HEK293 (cell line): ENCODE measurements around the gene VSIR.
A peak's percentile ranks its signal among the peaks of the same experiment; 100 is the strongest.

Experiments
- CTCF ChIA-PET: fragments of 350-600 bp; formaldehyde crosslinking; extraction: SDS; loops from one replicate; lab custom pipeline; 2021; ENCODE audit warnings: antibody characterized with exemption; lab: Yijun Ruan, JAX
- POLR2A ChIA-PET: fragments of 300-600 bp; formaldehyde crosslinking; extraction: SDS; loops from one replicate; lab custom pipeline; 2020; ENCODE audit warnings: antibody characterized with exemption, inconsistent platforms; lab: Yijun Ruan, JAX
- H3K27ac ChIP-seq: fragments of 200-500 bp; sonication (Bioruptor generic); 2 replicates; pipeline ENCODE4 v1.5.1; 2014; ENCODE audit warnings: low read depth, low read length, control low read depth, inconsistent platforms; ENCODE audit errors: extremely low read depth
- H3K36me3 ChIP-seq, 2 experiments: fragments of 200-500 bp in 1 of 2; sonication (Bioruptor generic) in 1 of 2; 1 replicate in 1 of 2; 2 replicates in 1 of 2; pipeline ENCODE4 v1.5.1; 2014 to 2017; ENCODE audit warnings: inconsistent platforms in 2 of 2, low read length in 2 of 2; ENCODE audit not compliant: control insufficient read depth in 2 of 2, insufficient read depth in 1 of 2
- H3K4me1 ChIP-seq: fragments of 200-500 bp; sonication (Bioruptor generic); 2 replicates; pipeline ENCODE4 v1.5.1; 2014; ENCODE audit warnings: mild to moderate bottlenecking, low read length, inconsistent platforms; ENCODE audit not compliant: control insufficient read depth, insufficient read depth
- H3K4me3 ChIP-seq: 2 replicates; pipeline ENCODE4 v1.5.1; 2011; ENCODE audit warnings: low read depth, mild to moderate bottlenecking, control low read depth, low read length, moderate library complexity
- H3K9me3 ChIP-seq: fragments of 200-500 bp; sonication (Bioruptor generic); 2 replicates; pipeline ENCODE4 v1.5.1; 2014; ENCODE audit warnings: low read depth, low read length, inconsistent platforms; ENCODE audit not compliant: control insufficient read depth, insufficient read depth
- GLIS1 ChIP-seq: fragments of 450-650 bp; formaldehyde crosslinking; IDR thresholded peaks from 2 replicates; pipeline ENCODE4 v1.5.1; 2016; ENCODE audit warnings: missing biosample characterization, missing genetic modification characterization
- GLIS2 ChIP-seq: fragments of 450-650 bp; formaldehyde crosslinking; IDR thresholded peaks from 2 replicates; pipeline ENCODE4 v1.5.1; 2016; ENCODE audit warnings: missing biosample characterization, missing genetic modification characterization
- KLF7 ChIP-seq: fragments of 450-650 bp; formaldehyde crosslinking; IDR thresholded peaks from 2 replicates; pipeline ENCODE4 v1.5.1; 2016; ENCODE audit warnings: missing biosample characterization, missing genetic modification characterization, borderline replicate concordance
- OSR2 ChIP-seq: fragments of 450-650 bp; formaldehyde crosslinking; IDR thresholded peaks from 2 replicates; pipeline ENCODE4 v1.5.1; 2016; ENCODE audit warnings: missing biosample characterization, missing genetic modification characterization
- SCRT2 ChIP-seq: fragments of 450-650 bp; formaldehyde crosslinking; IDR thresholded peaks from 2 replicates; pipeline ENCODE4 v1.5.1; 2016; ENCODE audit warnings: missing biosample characterization, missing genetic modification characterization
- SP2 ChIP-seq: fragments of 450-650 bp; formaldehyde crosslinking; IDR thresholded peaks from 2 replicates; pipeline ENCODE4 v1.5.1; 2016; ENCODE audit warnings: missing biosample characterization, missing genetic modification characterization
- TRIM28 ChIP-seq: IDR thresholded peaks from 2 replicates; pipeline ENCODE4 v1.6.1; 2011; ENCODE audit warnings: low read length, control low read depth, borderline replicate concordance
- YY1 ChIP-seq: fragments of 450-650 bp; formaldehyde crosslinking; IDR thresholded peaks from 2 replicates; pipeline ENCODE4 v1.5.1; 2018; ENCODE audit warnings: missing biosample characterization, missing genetic modification characterization
- ZFHX2 ChIP-seq: fragments of 450-650 bp; formaldehyde crosslinking; conservative IDR thresholded peaks from 2 replicates; pipeline ENCODE4 v1.5.1; 2016; ENCODE audit warnings: missing biosample characterization, missing genetic modification characterization
- ZFP69B ChIP-seq: fragments of 450-650 bp; formaldehyde crosslinking; IDR thresholded peaks from 2 replicates; pipeline ENCODE4 v1.5.1; 2016; ENCODE audit warnings: missing biosample characterization, missing genetic modification characterization
- ZIC2 ChIP-seq: fragments of 450-650 bp; formaldehyde crosslinking; IDR thresholded peaks from 2 replicates; pipeline ENCODE4 v1.5.1; 2016; ENCODE audit warnings: missing biosample characterization, missing genetic modification characterization
- ZNF114 ChIP-seq: fragments of 450-650 bp; formaldehyde crosslinking; IDR thresholded peaks from 2 replicates; pipeline ENCODE4 v1.5.0; 2017; ENCODE audit warnings: missing biosample characterization, missing genetic modification characterization
- ZNF146 ChIP-seq: fragments of 450-650 bp; formaldehyde crosslinking; IDR thresholded peaks from 2 replicates; pipeline ENCODE4 v1.5.1; 2016; ENCODE audit warnings: missing biosample characterization, missing genetic modification characterization
- ZNF214 ChIP-seq: fragments of 450-650 bp; formaldehyde crosslinking; IDR thresholded peaks from 2 replicates; pipeline ENCODE4 v1.5.1; 2017; ENCODE audit warnings: missing biosample characterization, mild to moderate bottlenecking, missing genetic modification characterization, borderline replicate concordance
- ZNF23 ChIP-seq: fragments of 450-650 bp; formaldehyde crosslinking; IDR thresholded peaks from 2 replicates; pipeline ENCODE4 v1.5.1; 2016; ENCODE audit warnings: missing biosample characterization, missing genetic modification characterization, borderline replicate concordance
- ZNF280C ChIP-seq: fragments of 450-650 bp; formaldehyde crosslinking; IDR thresholded peaks from 2 replicates; pipeline ENCODE4 v1.5.1; 2016; ENCODE audit warnings: missing biosample characterization, missing genetic modification characterization
- ZNF335 ChIP-seq: fragments of 450-650 bp; formaldehyde crosslinking; conservative IDR thresholded peaks from 2 replicates; pipeline ENCODE4 v1.5.1; 2016; ENCODE audit warnings: missing biosample characterization, missing genetic modification characterization
- ZNF37A ChIP-seq: fragments of 450-650 bp; IDR thresholded peaks from 2 replicates; pipeline ENCODE4 v1.5.1; 2018; ENCODE audit warnings: missing biosample characterization, missing genetic modification characterization
- ZNF394 ChIP-seq: fragments of 450-650 bp; formaldehyde crosslinking; IDR thresholded peaks from 2 replicates; pipeline ENCODE4 v1.5.1; 2016; ENCODE audit warnings: missing biosample characterization, missing genetic modification characterization, mild to moderate bottlenecking, moderate library complexity, borderline replicate concordance
- ZNF473 ChIP-seq: fragments of 450-650 bp; formaldehyde crosslinking; IDR thresholded peaks from 2 replicates; pipeline ENCODE4 v1.5.1; 2017; ENCODE audit warnings: missing biosample characterization, missing genetic modification characterization
- ZNF548 ChIP-seq: fragments of 450-650 bp; formaldehyde crosslinking; IDR thresholded peaks from 2 replicates; pipeline ENCODE4 v1.5.1; 2016; ENCODE audit warnings: missing biosample characterization, missing genetic modification characterization
- ZNF596 ChIP-seq: fragments of 450-650 bp; IDR thresholded peaks from 2 replicates; pipeline ENCODE4 v1.5.0; 2018; ENCODE audit warnings: missing biosample characterization, mild to moderate bottlenecking, missing genetic modification characterization, moderate library complexity
- ZNF623 ChIP-seq: fragments of 450-650 bp; formaldehyde crosslinking; IDR thresholded peaks from 2 replicates; pipeline ENCODE4 v1.5.1; 2016; ENCODE audit warnings: missing biosample characterization, missing genetic modification characterization
- ZNF76 ChIP-seq: fragments of 450-650 bp; formaldehyde crosslinking; IDR thresholded peaks from 2 replicates; pipeline ENCODE4; 2016; ENCODE audit warnings: low read depth, missing biosample characterization, missing genetic modification characterization, borderline replicate concordance
- ZNF768 ChIP-seq: fragments of 450-650 bp; formaldehyde crosslinking; IDR thresholded peaks from 2 replicates; pipeline ENCODE4 v1.5.1; 2018; ENCODE audit warnings: missing biosample characterization, mild to moderate bottlenecking, missing genetic modification characterization
- ZNF830 ChIP-seq: fragments of 450-650 bp; IDR thresholded peaks from 2 replicates; pipeline ENCODE4 v1.5.0; 2018; ENCODE audit warnings: missing biosample characterization, missing genetic modification characterization, low read depth, mild to moderate bottlenecking, moderate library complexity
- ZSCAN16 ChIP-seq: fragments of 450-650 bp; formaldehyde crosslinking; IDR thresholded peaks from 2 replicates; pipeline ENCODE4 v1.5.1; 2016; ENCODE audit warnings: missing biosample characterization, missing genetic modification characterization
- ZSCAN23 ChIP-seq: fragments of 450-650 bp; formaldehyde crosslinking; IDR thresholded peaks from 2 replicates; pipeline ENCODE4 v1.5.1; 2016; ENCODE audit warnings: missing biosample characterization, missing genetic modification characterization

The VSIR gene

GRCh38 chr10:71711052-71711623 lies 62.2 kb downstream of the VSIR start (continued):
- TF ChIP-seq ZNF623: no peak
- peak; percentile 34; the same call in 1 of the 2 replicates for TF ChIP-seq SP2 (tag by site-specific recombination)
- peak; percentile 76 for TF ChIP-seq ZFHX2
- no peak for TF ChIP-seq ZNF280C (tag by site-specific recombination)
- TF ChIP-seq ZIC2 (tag by site-specific recombination): peak; percentile 81
- no peak for TF ChIP-seq YY1
- peak; percentile 66; the same call in 1 of the 2 replicates for TF ChIP-seq ZNF394
- no peak for TF ChIP-seq ZNF76
- TF ChIP-seq GLIS1 (tag by site-specific recombination): peak; percentile 62
- TF ChIP-seq ZNF37A (tag by site-specific recombination): no peak
- TF ChIP-seq ZNF214 (tag by site-specific recombination): no peak

- H3K4me3 ChIP-seq: no peak overlapping the region
- no peak overlapping the region for H3K27ac ChIP-seq
- no peaks in the 10 kb centered on the region for H3K9me3 ChIP-seq
- no peaks in the 10 kb centered on the region for H3K36me3 ChIP-seq
- TF ChIP-seq TRIM28 (no peak), ZNF768 (no peak), ZNF596 (tag by site-specific recombination) (no peak), ZNF23 (tag by site-specific recombination) (no peak), ZNF114 (tag by site-specific recombination) (no peak), ZNF548 (tag by site-specific recombination) (no peak), GLIS2 (tag by site-specific recombination) (no peak), ZFP69B (no peak), OSR2 (tag by site-specific recombination) (no peak), KLF7 (tag by site-specific recombination) (no peak), ZSCAN16 (tag by site-specific recombination) (no peak), ZSCAN23 (tag by site-specific recombination) (no peak), ZNF473 (tag by site-specific recombination) (no peak), ZNF830 (tag by site-specific recombination) (no peak), ZNF335 (tag by site-specific recombination) (no peak), ZNF146 (tag by site-specific recombination) (no peak), SCRT2 (tag by site-specific recombination) (no peak)
- ChIA-PET CTCF (interaction anchor here (0.7 kb wide), 2 partner anchors 16 to 141 kb away, joined by 3 read pairs; no protein-coding TSS in a partner anchor), POLR2A (no interaction called here)
- H3K4me1 ChIP-seq: no peaks in the 10 kb centered on the region
Measured at GRCh38 chr10:71710519-71710918, 62.8 kb downstream of the VSIR start.
